ENCODE data around the gene CNOT4. TPM values are rescaled to one million over a fixed set of nuclear protein-coding genes. Genes with fewer than 3 reads are reported as not detected.

The CNOT4 gene
- total and polyA plus RNA-seq, 2 of the 13 experiments (the other 11 are each of a cell fraction or from before 2014, with no cell fraction given) = 7.4 to 8.4 TPM

GRCh38 chr7:135459951-135460567 lies 49.8 kb downstream of the CNOT4 start:
- TF ChIP-seq GLMP (CRISPR knock-in tag; IDR thresholded peaks at IDR 0.05; ENCODE audit: borderline replicate concordance) (no peak), ZNF790 (CRISPR knock-in tag; IDR thresholded peaks at IDR 0.05; ENCODE audit: borderline replicate concordance) (no peak), SKI (IDR thresholded peaks at IDR 0.05; ENCODE audit: partially characterized antibody) (no peak), AGO1 (IDR thresholded peaks at IDR 0.05; ENCODE audit: low read depth, low read length, poor library complexity, severe bottlenecking) (no peak), HNF1A (IDR thresholded peaks at IDR 0.05; ENCODE audit: low read depth) (no peak), HNF1A (CRISPR knock-in tag; IDR thresholded peaks at IDR 0.05; ENCODE audit: borderline replicate concordance) (no peak), MATR3 (CRISPR knock-in tag; IDR thresholded peaks at IDR 0.05) (no peak), SIX4 (CRISPR knock-in tag; IDR thresholded peaks at IDR 0.05) (no peak), ZNF274 (CRISPR knock-in tag; IDR thresholded peaks at IDR 0.05) (no peak), JUNB (CRISPR knock-in tag; IDR thresholded peaks at IDR 0.05; ENCODE audit: borderline replicate concordance) (no peak), ZNF280D (CRISPR knock-in tag; IDR thresholded peaks at IDR 0.05) (no peak), SRY (CRISPR knock-in tag; IDR thresholded peaks at IDR 0.05) (no peak)
- FAIRE-seq = no peak
- Histone ChIP-seq H3K36me3 (replicated peaks in 1 of 2; ENCODE audit: control insufficient read depth in 1 of 2, insufficient read depth in 2 of 2, low read length in 2 of 2) (no peaks in the 10 kb centered on the region), H3K9me3 (ENCODE audit: low read length) (no peaks in the 10 kb centered on the region), H4K20me1 (ENCODE audit: insufficient read depth, low read length) (0 out of 2 replicates have a peak, but pooled peaks cover 2% of the 10 kb centered on the region), H2AFZ (ENCODE audit: low read length) (no peak overlapping the region), H3K79me2 (ENCODE audit: insufficient read depth, low read length) (peaks cover 54% of the 10 kb centered on the region), H3K27me3 (ENCODE audit: control insufficient read depth in 1 of 2, insufficient read depth in 2 of 2, low read length in 2 of 2) (no peaks in the 10 kb centered on the region), H3K4me2 (ENCODE audit: low read depth, low read length) (no peak overlapping the region), H3K4me3 (replicated peaks in 1 of 3; ENCODE audit: insufficient read depth in 1 of 3, low read depth in 2 of 3, low read length in 3 of 3) (no peak overlapping the region), H3K4me1 (ENCODE audit: insufficient read depth, low read length) (no peaks in the 10 kb centered on the region), H3K27ac (ENCODE audit: extremely low read length, insufficient read depth, low read length) (no peak overlapping the region), H3K9ac (ENCODE audit: insufficient read depth, low read depth, low read length) (no peak overlapping the region)
- CTCF ChIA-PET (ENCODE audit: low intra/inter-chr PET ratio, low total read pairs) = no interaction called here
- POLR2A ChIA-PET = no interaction called here
- BruUV-seq (replicated peaks) = no TSS peak
- in situ Hi-C loops (cut with HindIII; ENCODE audit: extremely low pct_ligation_motif_present, low pct_unique_long_range_greater_than_20kb) (no loop called here), intact Hi-C loops (cut with micrococcal nuclease; ENCODE audit: unreplicated experiment) (no loop called here)
- ATAC-seq = no peak
- 94% methylated on average over 4 of the region's 4 CpGs for WGBS (ENCODE audit: low lambda C conversion rate)
- DNase-seq (ENCODE audit: low spot score) = no peak

Data from HepG2 (cell line).